GM12874 (cell line): ENCODE measurements around the gene GBF1.

ENCODE experiments used
- CTCF ChIP-seq: IDR thresholded peaks from 2 replicates; pipeline ENCODE4 v1.5.1; 2011; ENCODE audit warnings: low read depth, mild to moderate bottlenecking, control low read depth, low read length, moderate library complexity; ENCODE audit not compliant: insufficient read depth

GBF1 gene

DNA sequence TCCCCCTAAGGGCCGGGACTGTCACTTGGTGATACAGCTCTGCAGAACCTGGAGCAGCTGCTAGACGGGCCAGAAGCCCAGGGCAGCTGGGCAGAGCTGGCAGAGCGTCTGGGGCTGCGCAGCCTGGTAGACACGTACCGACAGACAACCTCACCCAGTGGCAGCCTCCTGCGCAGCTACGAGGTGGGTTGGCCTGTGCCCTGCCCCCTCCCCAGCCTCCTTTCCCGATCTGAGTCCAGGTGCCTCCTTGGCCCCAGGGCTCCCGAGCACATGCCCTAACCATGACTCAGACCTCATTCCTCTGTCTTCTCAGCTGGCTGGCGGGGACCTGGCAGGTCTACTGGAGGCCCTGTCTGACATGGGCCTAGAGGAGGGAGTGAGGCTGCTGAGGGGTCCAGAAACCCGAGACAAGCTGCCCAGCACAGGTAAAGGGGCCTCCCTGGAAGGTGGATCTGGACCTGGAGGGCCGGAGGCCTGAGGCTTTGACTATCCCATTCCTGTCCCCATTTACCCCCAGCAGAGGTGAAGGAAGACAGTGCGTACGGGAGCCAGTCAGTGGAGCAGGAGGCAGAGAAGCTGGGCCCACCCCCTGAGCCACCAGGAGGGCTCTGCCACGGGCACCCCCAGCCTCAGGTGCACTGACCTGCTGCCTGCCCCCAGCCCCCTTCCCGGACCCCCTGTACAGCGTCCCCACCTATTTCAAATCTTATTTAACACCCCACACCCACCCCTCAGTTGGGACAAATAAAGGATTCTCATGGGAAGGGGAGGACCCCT is 156.6 kb downstream of the GBF1 start:
- no peak for TF ChIP-seq CTCF

- no peak for TF ChIP-seq CTCF
These were observed 157.2 kb downstream of the GBF1 start for GRCh38 chr10:102402512-102402896.

DNA sequence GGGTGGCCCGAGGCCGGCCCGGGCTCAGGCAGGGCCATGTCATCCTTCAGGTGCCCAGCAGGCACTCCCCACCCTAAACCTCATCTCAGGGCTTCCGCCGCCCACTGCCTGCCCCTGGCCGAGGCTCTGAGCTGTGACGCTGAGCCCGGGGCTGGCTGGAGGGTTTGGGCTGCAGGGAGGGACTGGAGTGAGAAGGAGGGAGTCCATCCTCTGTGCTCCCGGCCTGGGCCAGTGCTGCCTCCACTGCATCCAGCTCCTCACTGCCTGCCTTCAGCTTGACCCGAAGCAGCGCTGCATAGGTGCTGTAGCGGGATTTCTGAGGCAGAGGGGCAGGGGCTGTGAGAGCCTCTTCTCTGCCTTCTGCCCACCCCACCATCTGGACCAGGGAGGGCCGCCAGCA is 157.8 kb downstream of the GBF1 start:
- TF ChIP-seq CTCF = no peak

GRCh38 chr10:102404361-102405107 is 159.2 kb downstream of the GBF1 start:
- TF ChIP-seq CTCF = no peak

DNA sequence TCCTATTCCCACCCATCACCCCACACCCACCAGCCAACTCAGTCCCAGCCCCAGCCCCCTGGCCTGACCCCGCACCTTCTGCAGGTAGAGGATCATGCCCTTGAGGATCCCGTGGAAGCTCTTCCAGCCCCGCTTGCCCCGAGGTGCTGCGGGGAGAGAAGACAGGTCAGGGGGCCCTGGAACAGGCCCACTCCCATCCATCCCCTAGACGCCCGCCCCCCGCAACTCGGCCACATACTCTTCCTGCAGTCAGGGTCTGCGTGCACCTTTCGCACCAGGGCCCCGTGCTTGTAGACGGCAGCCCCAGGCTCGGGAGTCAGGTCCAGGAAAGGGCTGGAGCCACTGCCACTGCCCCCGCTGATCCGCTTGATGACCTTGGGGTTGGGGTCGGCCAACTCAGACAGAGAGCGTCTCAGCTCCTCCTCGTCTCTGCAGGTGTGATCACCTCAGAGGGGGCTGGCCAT is 159.8 kb downstream of the GBF1 start:
- TF ChIP-seq CTCF = no peak

DNA sequence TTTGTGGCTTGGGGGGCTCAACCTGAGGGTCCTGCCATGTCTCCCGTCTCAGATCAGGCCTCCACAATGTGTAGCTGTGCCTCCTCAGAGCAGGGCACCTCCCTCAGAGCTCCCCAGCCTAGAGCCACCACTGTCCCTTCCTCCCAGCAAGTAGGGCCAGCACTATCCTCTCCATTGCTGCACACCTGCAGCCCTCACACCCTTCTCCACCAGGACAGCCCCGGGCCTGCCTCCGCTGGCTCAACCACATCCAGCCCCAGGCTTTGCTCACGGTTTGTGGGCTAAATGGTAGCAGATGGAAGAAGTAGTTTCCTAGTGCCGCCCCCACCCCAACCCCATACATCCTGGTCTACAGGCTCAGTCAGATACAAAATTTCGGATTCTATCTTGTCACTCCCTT is 160.3 kb downstream of the GBF1 start:
- no peak for TF ChIP-seq CTCF

DNA sequence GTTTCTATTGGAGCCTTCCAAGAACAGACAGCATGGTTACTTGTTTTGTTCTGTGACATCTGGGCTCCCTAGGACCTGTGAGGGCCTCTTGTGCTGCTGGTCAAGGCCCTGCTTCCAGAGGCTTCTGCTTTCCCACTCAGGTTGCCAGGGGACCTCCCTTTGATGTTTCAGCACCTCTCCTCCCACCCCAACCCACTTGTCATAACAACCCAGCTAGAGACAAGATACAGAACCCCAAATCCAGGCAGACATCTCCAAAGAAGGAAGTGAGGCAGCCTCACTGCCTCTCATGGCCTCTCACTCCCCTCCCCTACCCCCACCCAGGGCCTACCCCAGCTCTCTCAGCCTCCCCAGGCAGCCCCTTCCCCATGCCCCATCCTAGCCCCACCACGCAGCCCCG is 161.5 kb downstream of the GBF1 start:
- no peak for TF ChIP-seq CTCF
